Measurements from ENCODE around the gene GRID2IP. TPM values are rescaled to one million over a fixed set of nuclear protein-coding genes. Genes with fewer than 3 reads are reported as not detected.
A peak's percentile ranks its signal among the peaks of the same experiment; 100 is the strongest.

The GRID2IP gene
- total and polyA plus RNA-seq, 10 of the 15 experiments (the other 5 are each of a cell fraction or from before 2014, with no cell fraction given) = not detected

DNA sequence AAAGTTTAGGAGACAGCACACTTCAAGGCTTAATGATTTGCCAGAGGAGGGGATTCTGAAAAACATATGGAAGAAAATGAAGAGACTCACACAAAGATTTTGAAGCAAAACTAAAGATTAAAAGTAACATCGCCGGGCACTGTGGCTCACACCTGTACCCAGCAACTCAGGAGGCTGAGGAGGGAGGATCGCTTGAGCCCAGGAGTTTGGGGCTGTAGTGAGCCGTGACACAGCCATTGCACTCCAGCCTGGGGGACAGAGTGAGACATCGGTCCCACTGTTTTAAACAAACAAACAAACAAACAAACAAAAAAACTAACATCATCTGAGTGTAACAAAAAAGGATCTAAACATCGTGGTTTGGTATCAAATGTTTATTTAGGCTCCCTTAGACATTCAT, 69.8 kb downstream of the GRID2IP start:
- TF ChIP-seq ZBED1 (IDR thresholded peaks at IDR 0.05; ENCODE audit: borderline replicate concordance) (no peak), POU2F2 (IDR thresholded peaks at IDR 0.05; ENCODE audit: borderline replicate concordance, low read depth, low read length) (no peak), CHD2 (IDR thresholded peaks at IDR 0.05; ENCODE audit: borderline replicate concordance, low read depth, low read length) (no peak), GATAD2B (conservative IDR thresholded peaks at IDR 0.05; ENCODE audit: low read depth) (no peak), CREB1 (IDR thresholded peaks at IDR 0.05; ENCODE audit: low read depth) (no peak), NFIC (IDR thresholded peaks at IDR 0.05; ENCODE audit: low read depth, low read length) (no peak), STAT1 (conservative IDR thresholded peaks at IDR 0.05) (no peak)
- in situ Hi-C loops (cut with MboI) = no loop called here
- intact Hi-C loops (cut with micrococcal nuclease; ENCODE audit: unreplicated experiment) = no loop called here
- Histone ChIP-seq H3K36me3 (ENCODE audit: control insufficient read depth in 2 of 2, insufficient read depth in 2 of 2, low read length in 1 of 2) (peaks cover 0 to 17% of the 10 kb centered on the region in 2 experiments; a peak in 1 of 4 replicates), H3K9ac (ENCODE audit: control insufficient read depth, insufficient read depth, low read length) (no peak overlapping the region), H3K9me3 (replicated peaks; ENCODE audit: control insufficient read depth, insufficient read depth, low read length) (no peaks in the 10 kb centered on the region), H3K79me2 (ENCODE audit: control insufficient read depth, insufficient read depth, low read length) (peaks cover 70% of the 10 kb centered on the region), H3K27me3 (replicated peaks in 1 of 2; ENCODE audit: control insufficient read depth in 2 of 2, insufficient read depth in 2 of 2, low read length in 1 of 2) (no peaks in the 10 kb centered on the region), H4K20me1 (ENCODE audit: control insufficient read depth, insufficient read depth) (peaks cover 5% of the 10 kb centered on the region; the same call in 1 of the 2 replicates), H2AFZ (ENCODE audit: control insufficient read depth, low read depth, low read length) (no peak overlapping the region), H3K27ac (ENCODE audit: control insufficient read depth, insufficient read depth) (no peak overlapping the region), H3K4me1 (ENCODE audit: control insufficient read depth, insufficient read depth, low read length) (peaks cover 22% of the 10 kb centered on the region), H3K4me2 (ENCODE audit: control insufficient read depth, insufficient read depth) (peak overlapping the region; percentile 54; the same call in 1 of the 2 replicates), H3K4me3 (peak overlapping the region; percentile 21; the same call in 1 of the 2 replicates)
- no peak for DNase-seq (ENCODE audit: low read depth, low spot score)
- ChIA-PET SMC1A (ENCODE audit: uncharacterized antibody, unreplicated experiment) (no interaction called here), POLR2A (interaction anchor here (0.6 kb wide), 1 partner anchor 1798 kb away, joined by 5 read pairs; no protein-coding TSS in a partner anchor), CTCF (no interaction called here), RAD21 (ENCODE audit: unreplicated experiment) (no interaction called here)
- BruUV-seq (replicated peaks) = no TSS peak
- 97% methylated on average over 6 of the region's 6 CpGs for WGBS (ENCODE audit: insufficient coverage, insufficient replicate concordance, low lambda C conversion rate, missing lambda C conversion rate)
- no peak for ATAC-seq
- no peak for FAIRE-seq

- peaks cover 82% of the 10 kb centered on the region for H3K79me2 ChIP-seq (ENCODE audit: control insufficient read depth, insufficient read depth, low read length)
- TF ChIP-seq PAX5 (IDR thresholded peaks at IDR 0.05; ENCODE audit: borderline replicate concordance, low read depth, low read length) = no peak
- TF ChIP-seq E2F8 (IDR thresholded peaks at IDR 0.05; ENCODE audit: low read depth, partially characterized antibody) = no peak
- no peak for TF ChIP-seq ZNF384 (IDR thresholded peaks at IDR 0.05; ENCODE audit: borderline replicate concordance, low read depth, low read length)
- TF ChIP-seq POLR2AphosphoS5 (IDR thresholded peaks at IDR 0.05; ENCODE audit: low read length) = no peak
- TF ChIP-seq POLR2A (IDR thresholded peaks at IDR 0.05; ENCODE audit: low read depth, low read length) = no peak
- no peak for TF ChIP-seq RAD21 (IDR thresholded peaks at IDR 0.05; ENCODE audit: insufficient read depth, low read depth, low read length)
- H4K20me1 ChIP-seq (ENCODE audit: control insufficient read depth, insufficient read depth) = peaks cover 6% of the 10 kb centered on the region; the same call in 1 of the 2 replicates
- ChIA-PET SMC1A (ENCODE audit: uncharacterized antibody, unreplicated experiment) (interaction anchor here (1.5 kb wide), 1 partner anchor 32 kb away, joined by 5 read pairs; the partner anchor contains the start of gene DAGLB), RAD21 (ENCODE audit: unreplicated experiment) (interaction anchor here (1.1 kb wide), 1 partner anchor 34 kb away, joined by 3 read pairs; no protein-coding TSS in a partner anchor), CTCF (interaction anchor here (0.9 to 1.6 kb wide), 2 partner anchors 36 to 44 kb away, joined by 3 to 8 read pairs; no protein-coding TSS in a partner anchor), POLR2A (interaction anchor here (1.2 kb wide), 1 partner anchor 33 kb away, joined by 5 read pairs; the partner anchor contains the start of gene DAGLB)
- H3K27me3 ChIP-seq (replicated peaks in 1 of 2; ENCODE audit: control insufficient read depth in 2 of 2, insufficient read depth in 2 of 2, low read length in 1 of 2) = no peaks in the 10 kb centered on the region
- FAIRE-seq (no peak), ATAC-seq (no peak), DNase-seq (ENCODE audit: low read depth, low spot score) (no peak)
- H3K36me3 ChIP-seq (ENCODE audit: control insufficient read depth in 2 of 2, insufficient read depth in 2 of 2, low read length in 1 of 2) = peaks cover 0 to 17% of the 10 kb centered on the region in 2 experiments; a peak in 2 of 4 replicates
- H3K9ac ChIP-seq (ENCODE audit: control insufficient read depth, insufficient read depth, low read length) = no peak overlapping the region; the same call in 1 of the 2 replicates
- no peaks in the 10 kb centered on the region for H3K9me3 ChIP-seq (replicated peaks; ENCODE audit: control insufficient read depth, insufficient read depth, low read length)
- no peak overlapping the region; the same call in 1 of the 2 replicates for H3K27ac ChIP-seq (ENCODE audit: control insufficient read depth, insufficient read depth)
- WGBS (ENCODE audit: insufficient coverage, insufficient replicate concordance, low lambda C conversion rate, missing lambda C conversion rate) = 10% methylated on average over 5 of the region's 5 CpGs
- H3K4me3 ChIP-seq = peak overlapping the region; percentile 9
- H3K4me2 ChIP-seq (ENCODE audit: control insufficient read depth, insufficient read depth) = peak overlapping the region; percentile 59
- peaks cover 28% of the 10 kb centered on the region for H3K4me1 ChIP-seq (ENCODE audit: control insufficient read depth, insufficient read depth, low read length)
- no peak overlapping the region for H2AFZ ChIP-seq (ENCODE audit: control insufficient read depth, low read depth, low read length)
- intact Hi-C loops (cut with micrococcal nuclease; ENCODE audit: unreplicated experiment) = no loop called here
- in situ Hi-C loops (cut with MboI) = no loop called here
- no TSS peak for BruUV-seq (replicated peaks)
These were observed 71.0 kb downstream of the GRID2IP start for GRCh38 chr7:6480323-6480660.

Measured in GM12878 (cell line).